K562 (cell line): ENCODE data around the gene KIF21A. TPM values are rescaled to one million over a fixed set of nuclear protein-coding genes. Genes with fewer than 3 reads are reported as not detected.

ENCODE experiments used
- CHD7 ChIP-seq: fragments of 200-600 bp; sonication (generic); IDR thresholded peaks from one replicate; pipeline ENCODE4 v1.6.1; 2012; ENCODE audit warnings: mild to moderate bottlenecking, low read depth, low read length, inconsistent platforms
- IRF2 ChIP-seq: sonication (generic); formaldehyde crosslinking; IDR thresholded peaks from 2 replicates; pipeline ENCODE4 v1.8.1; 2022; ENCODE audit warnings: mild to moderate bottlenecking, missing genetic modification reagents
- JUN ChIP-seq, 2 experiments: sonication (generic) in 1 of 2; formaldehyde crosslinking in 1 of 2; IDR thresholded peaks; 2 replicates each; pipeline versions ENCODE4 v1.6.1 to v1.8.0; 2012 to 2022; ENCODE audit warnings: borderline replicate concordance in 2 of 2, mild to moderate bottlenecking in 2 of 2, improper control_type of control experiment in 1 of 2, low read depth in 1 of 2, low read length in 1 of 2, missing genetic modification reagents in 1 of 2
- RBM14 ChIP-seq: fragments of 200-400 bp; formaldehyde crosslinking; IDR thresholded peaks from 2 replicates; pipeline ENCODE4 v1.6.1; 2018; ENCODE audit warnings: low read depth, mild to moderate bottlenecking, low read length, moderate library complexity, borderline replicate concordance; ENCODE audit not compliant: insufficient read depth
- polyA plus RNA-seq, 8 experiments: library from polyadenylated mRNA; depleted of rRNA in 4 of 8; stranded (reverse) in 5 of 8; unstranded in 3 of 8; fragments of >200 nt; fragmentation: Nextera tagmentation in 2 of 8; fragmentation: Illumina TruSeq in 1 of 8; extraction: Ambion mirVana in 2 of 8; extraction: Trizol in 1 of 8; gene quantifications; 2 replicates each; pipeline versions ENCODE4 v1.2.1 to v1.2.3, GENCODE V29; 2011 to 2014; ENCODE audit warnings: inconsistent platforms in 1 of 8, missing spikeins in 1 of 8
- total RNA-seq, 7 experiments: library from RNA; depleted of rRNA in 6 of 7; stranded (reverse); fragments of >200 nt in 6 of 7; fragmentation: Illumina TruSeq in 2 of 7; extraction: Trizol in 2 of 7; gene quantifications; 2 replicates each; pipeline versions ENCODE4 v1.2.1 to v1.2.3, GENCODE V29; 2011 to 2021; ENCODE audit warnings: low replicate concordance in 1 of 7

KIF21A gene
- total and polyA plus RNA-seq, 9 of the 15 experiments (the other 6 are each of a cell fraction or from before 2014, with no cell fraction given) = 17.7 to 45.0 (median 30.3) TPM

DNA sequence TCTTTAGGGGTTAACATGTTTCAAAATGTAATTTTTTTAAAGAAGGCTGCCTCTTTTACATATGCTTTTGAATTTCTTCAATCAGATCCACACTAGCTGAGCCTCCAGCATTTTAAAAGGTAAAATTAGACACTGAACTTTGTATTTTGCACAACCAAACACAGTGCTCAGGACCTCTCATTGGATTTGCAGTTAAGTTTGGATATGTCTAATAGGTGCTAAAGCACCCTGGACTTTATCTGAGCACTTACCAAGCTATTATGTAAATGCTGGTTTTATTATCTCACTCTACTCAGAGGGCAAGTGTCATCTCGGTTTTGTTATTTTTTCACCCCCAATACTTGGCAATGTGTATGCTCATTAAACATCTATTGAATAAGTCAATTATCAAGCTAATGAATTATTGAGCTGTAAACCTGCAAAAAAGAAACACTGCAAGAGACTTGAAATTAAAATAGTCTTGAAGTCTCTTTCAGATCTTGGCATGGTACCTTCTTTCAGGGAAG, 150.7 kb downstream of the KIF21A start (continued):
- TF ChIP-seq CHD7 (no peak), IRF2 (CRISPR knock-in tag) (no peak), JUN (IDR thresholded peaks at IDR 0.05; ENCODE audit: borderline replicate concordance, low read depth, low read length) (no peak), JUN (CRISPR knock-in tag; IDR thresholded peaks at IDR 0.05; ENCODE audit: borderline replicate concordance) (no peak), RBM14 (no peak)
